Mesenchymal stem cell (in vitro differentiated cells and primary cell): ENCODE results near the gene AAK1.
"Not testable (repeated sequence)": the region's sequence is repeated elsewhere in the genome, so short reads cannot be mapped to it uniquely, and the experiment has no call there.

Experiments used
- DNase-seq: peaks from one replicate; pipeline ENCODE4 v3.0.0-alpha.2; 2013
- H2AFZ ChIP-seq: one replicate; pipeline ENCODE4 v1.6.1; 2013; ENCODE audit warnings: low read depth, mild to moderate bottlenecking, control low read depth, inconsistent platforms, low read length, moderate library complexity
- H2AK5ac ChIP-seq: 2 replicates; pipeline ENCODE4 v1.6.1; 2013; ENCODE audit warnings: low read length, moderate library complexity, mild to moderate bottlenecking, inconsistent platforms; ENCODE audit not compliant: severe bottlenecking
- H2BK120ac ChIP-seq: one replicate; pipeline ENCODE4 v1.6.1; 2013; ENCODE audit warnings: low read depth, mild to moderate bottlenecking, inconsistent platforms, low read length, moderate library complexity
- H2BK12ac ChIP-seq, 2 experiments: one replicate each; pipeline ENCODE4 v1.6.1; 2013; ENCODE audit warnings: inconsistent platforms in 2 of 2, low read length in 2 of 2, mild to moderate bottlenecking in 2 of 2, moderate library complexity in 2 of 2, control low read depth in 1 of 2
- H2BK15ac ChIP-seq: one replicate; pipeline ENCODE4 v1.6.1; 2013; ENCODE audit warnings: mild to moderate bottlenecking, low read depth, inconsistent platforms; ENCODE audit not compliant: poor library complexity, severe bottlenecking
- H2BK5ac ChIP-seq: 2 replicates; pipeline ENCODE4 v1.6.1; 2013; ENCODE audit warnings: low read depth, mild to moderate bottlenecking, low read length, control low read depth, inconsistent platforms; ENCODE audit not compliant: poor library complexity, severe bottlenecking
- H3K14ac ChIP-seq, 2 experiments: one replicate each; pipeline ENCODE4 v1.6.1; 2013; ENCODE audit warnings: inconsistent platforms in 2 of 2, low read length in 2 of 2, control low read depth in 1 of 2, mild to moderate bottlenecking in 1 of 2, moderate library complexity in 1 of 2
- H3K18ac ChIP-seq, 2 experiments: one replicate each; pipeline ENCODE4 v1.6.1; 2013; ENCODE audit warnings: inconsistent platforms in 2 of 2, low read length in 2 of 2, control low read depth in 1 of 2, low read depth in 1 of 2, mild to moderate bottlenecking in 1 of 2
- H3K23ac ChIP-seq, 2 experiments: one replicate each; pipeline ENCODE4 v1.6.1; 2013; ENCODE audit warnings: inconsistent platforms in 2 of 2, low read length in 2 of 2, mild to moderate bottlenecking in 2 of 2, moderate library complexity in 2 of 2, control low read depth in 1 of 2
- H3K27ac ChIP-seq: 2 replicates; pipeline ENCODE4 v1.5.1; 2013; ENCODE audit warnings: mild to moderate bottlenecking, moderate library complexity, low read length, control low read depth, inconsistent platforms; ENCODE audit not compliant: poor library complexity, severe bottlenecking
- H3K27me3 ChIP-seq, 2 experiments: 2 replicates each; pipeline versions ENCODE4 v1.6.1 to v1.7.0; 2013; ENCODE audit warnings: low read length in 2 of 2, mild to moderate bottlenecking in 2 of 2, moderate library complexity in 2 of 2, control low read depth in 1 of 2, inconsistent platforms in 1 of 2; ENCODE audit not compliant: control insufficient read depth in 1 of 2, insufficient read depth in 1 of 2
- H3K36me3 ChIP-seq, 2 experiments: 2 replicates each; pipeline versions ENCODE4 v1.6.1 to v1.7.0; 2013; ENCODE audit warnings: low read length in 2 of 2, control low read depth in 1 of 2, inconsistent platforms in 1 of 2, low read depth in 1 of 2, mild to moderate bottlenecking in 1 of 2; ENCODE audit not compliant: insufficient read depth in 2 of 2, control insufficient read depth in 1 of 2
- H3K4ac ChIP-seq, 2 experiments: one replicate each; pipeline ENCODE4 v1.6.1; 2013; ENCODE audit warnings: inconsistent platforms in 2 of 2, low read length in 2 of 2, mild to moderate bottlenecking in 2 of 2, moderate library complexity in 2 of 2, control low read depth in 1 of 2, low read depth in 1 of 2
- H3K4me1 ChIP-seq: 2 replicates; pipeline ENCODE4 v1.6.1; 2013; ENCODE audit warnings: low read depth, low read length, control low read depth; ENCODE audit not compliant: control insufficient read depth, insufficient read depth
- H3K4me2 ChIP-seq: 2 replicates; pipeline ENCODE4 v1.6.1; 2013; ENCODE audit warnings: low read length, mild to moderate bottlenecking, inconsistent platforms; ENCODE audit not compliant: poor library complexity, severe bottlenecking
- H3K4me3 ChIP-seq, 2 experiments: 2 replicates each; pipeline versions ENCODE4 v1.5.1 to v1.7.0; 2013; ENCODE audit warnings: low read length in 2 of 2, mild to moderate bottlenecking in 2 of 2, control low read depth in 1 of 2, low read depth in 1 of 2; ENCODE audit not compliant: insufficient read depth in 1 of 2
- H3K79me1 ChIP-seq: replicated peaks from 2 replicates; pipeline ENCODE4 v1.6.1; 2013; ENCODE audit warnings: mild to moderate bottlenecking, control low read depth, low read length, inconsistent platforms; ENCODE audit not compliant: poor library complexity, severe bottlenecking
- H3K9ac ChIP-seq: 2 replicates; pipeline ENCODE4 v1.7.0; 2013; ENCODE audit warnings: mild to moderate bottlenecking, low read length, moderate library complexity
- H3K9me3 ChIP-seq: 2 replicates; pipeline ENCODE4 v1.7.0; 2013; ENCODE audit warnings: mild to moderate bottlenecking, low read length; ENCODE audit not compliant: control insufficient read depth
- H4K8ac ChIP-seq: one replicate; pipeline ENCODE4 v1.6.1; 2013; ENCODE audit warnings: inconsistent platforms, mild to moderate bottlenecking, low read length, moderate library complexity
- H4K91ac ChIP-seq: one replicate; pipeline ENCODE4 v1.6.1; 2013; ENCODE audit warnings: mild to moderate bottlenecking, low read length, inconsistent platforms
- WGBS: methylation state at CpG from one replicate; pipeline ENCODE4 v1.1.7; 2013; ENCODE audit warnings: mixed read lengths; 5-methylcytosine and 5-hydroxymethylcytosine counted together

AAK1 gene

DNA sequence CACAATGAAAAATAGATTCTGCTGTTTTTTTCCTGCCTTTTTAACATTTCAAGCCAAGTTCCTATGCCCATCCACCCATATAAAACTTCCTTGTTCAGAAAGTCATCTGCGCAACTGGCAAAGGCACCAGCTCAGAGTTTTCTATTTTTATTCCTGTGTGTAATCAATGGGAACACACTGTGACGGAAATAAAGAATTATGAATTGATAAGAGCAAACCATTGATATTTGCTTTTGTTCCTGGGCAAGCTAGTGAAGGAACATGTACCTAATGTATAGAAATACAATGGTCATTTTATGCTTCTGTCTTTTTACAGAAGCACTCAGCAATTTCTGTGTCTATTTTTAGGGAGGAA is 30.8 kb upstream of the AAK1 start:
- Histone ChIP-seq H3K4me2 (no peak overlapping the region), H3K36me3 (no peaks in the 10 kb centered on the region), H2BK5ac (no peak overlapping the region), H2BK12ac (no peak overlapping the region), H3K18ac (no peak overlapping the region), H3K9ac (no peak overlapping the region), H3K4me1 (peaks cover 9% of the 10 kb centered on the region), H2BK15ac (no peak overlapping the region), H3K4ac (no peak overlapping the region), H4K8ac (no peak overlapping the region), H3K14ac (no peak overlapping the region), H2BK120ac (no peak overlapping the region), H3K4me3 (no peak overlapping the region), H3K27ac (no peak overlapping the region), H3K9me3 (no peaks in the 10 kb centered on the region), H2AK5ac (peak overlapping the region; percentile 89), H3K79me1 (no peaks in the 10 kb centered on the region), H4K91ac (no peak overlapping the region), H2AFZ (no peak overlapping the region), H3K27me3 (no peaks in the 10 kb centered on the region), H3K23ac (no peak overlapping the region)
- whole genome bisulfite sequencing = 100% methylated on average over 2 of the region's 2 CpGs
- DNase-seq = no peak

DNA sequence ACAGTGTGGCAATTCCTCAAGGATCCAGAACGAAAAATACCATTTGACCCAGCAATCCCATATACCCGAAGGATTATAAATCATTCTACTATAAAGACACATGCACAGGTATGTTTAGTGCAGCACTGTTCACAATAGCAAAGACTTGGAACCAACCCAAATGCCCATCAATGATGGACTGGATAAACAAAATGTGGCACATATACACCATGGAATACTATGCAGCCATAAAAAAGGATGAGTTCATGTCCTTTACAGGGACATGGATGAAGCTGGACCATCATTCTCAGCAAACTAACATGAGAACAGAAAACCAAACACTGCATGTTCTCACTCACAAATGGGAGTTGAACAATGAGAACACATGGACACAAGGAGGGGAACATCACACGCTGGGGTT is 29.6 kb upstream of the AAK1 start:
- WGBS = 85% methylated on average over 2 of the region's 3 CpGs
- not testable (repeated sequence) for H3K4me2 ChIP-seq, H3K4ac ChIP-seq, H3K79me1 ChIP-seq, H3K9ac ChIP-seq, H3K36me3 ChIP-seq, H3K4me3 ChIP-seq, H2BK120ac ChIP-seq, H3K14ac ChIP-seq, H2BK12ac ChIP-seq, H4K91ac ChIP-seq, H3K27ac ChIP-seq, H3K27me3 ChIP-seq, H3K23ac ChIP-seq, H2AK5ac ChIP-seq, H4K8ac ChIP-seq, H2BK15ac ChIP-seq, H3K18ac ChIP-seq, H2AFZ ChIP-seq, H2BK5ac ChIP-seq, H3K4me1 ChIP-seq, H3K9me3 ChIP-seq, DNase-seq

DNA sequence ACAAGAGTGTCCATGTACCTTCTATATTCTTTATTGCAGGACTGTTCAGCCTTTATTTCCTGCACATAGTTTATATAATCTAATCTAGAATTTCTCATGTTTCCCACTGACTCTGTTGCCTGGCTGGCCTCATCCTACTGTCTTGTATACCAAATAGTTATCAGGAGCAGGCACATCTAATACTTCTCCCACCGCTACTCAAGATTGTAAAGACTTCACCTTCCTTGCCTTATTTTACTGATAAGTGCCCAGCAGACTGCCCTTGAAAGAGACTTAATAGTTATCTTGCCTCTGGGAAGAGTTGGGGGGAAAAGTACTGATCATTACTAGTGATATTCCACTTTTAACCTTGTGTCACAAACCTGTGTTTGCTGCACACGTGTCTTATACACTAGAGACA is 26.1 kb upstream of the AAK1 start:
- Histone ChIP-seq H2BK12ac (no peak overlapping the region), H3K27ac (no peak overlapping the region), H2AK5ac (no peak overlapping the region), H2BK15ac (no peak overlapping the region), H4K91ac (no peak overlapping the region), H3K9ac (no peak overlapping the region), H4K8ac (no peak overlapping the region), H3K4me3 (no peak overlapping the region), H3K36me3 (no peaks in the 10 kb centered on the region), H2BK120ac (no peak overlapping the region), H3K18ac (no peak overlapping the region), H3K27me3 (no peaks in the 10 kb centered on the region), H3K4ac (no peak overlapping the region), H3K23ac (no peak overlapping the region), H3K9me3 (no peaks in the 10 kb centered on the region), H2AFZ (no peak overlapping the region), H3K4me2 (no peak overlapping the region), H3K14ac (no peak overlapping the region), H3K4me1 (peaks cover 9% of the 10 kb centered on the region), H3K79me1 (no peaks in the 10 kb centered on the region), H2BK5ac (no peak overlapping the region)
- no peak for DNase-seq
- 83% methylated on average over 1 of the region's 2 CpGs for WGBS

DNA sequence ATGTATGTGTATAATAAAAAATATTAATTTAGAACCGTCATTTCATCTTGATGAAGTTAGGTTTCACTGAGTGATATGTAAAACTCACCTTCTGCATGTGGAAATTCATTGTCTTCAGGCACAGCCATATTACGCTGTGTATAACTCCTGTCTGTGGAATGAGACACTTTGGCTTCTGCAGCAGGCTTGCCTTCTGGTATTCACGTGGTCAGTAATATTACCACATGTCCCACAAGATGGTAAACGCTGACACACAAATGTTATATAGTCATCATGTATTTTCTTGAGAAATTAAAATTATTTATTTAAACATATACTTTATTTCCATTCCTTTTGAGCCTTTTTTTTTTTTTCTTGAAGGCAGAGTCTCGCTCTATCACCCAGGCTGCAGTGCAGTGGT is 25.1 kb upstream of the AAK1 start:
- H3K18ac ChIP-seq = no peak overlapping the region
- no peak overlapping the region for H3K4me2 ChIP-seq
- no peak overlapping the region for H2AFZ ChIP-seq
- H2BK15ac ChIP-seq = no peak overlapping the region
- no peaks in the 10 kb centered on the region for H3K27me3 ChIP-seq
- no peak overlapping the region for H3K9ac ChIP-seq
- H4K91ac ChIP-seq = no peak overlapping the region
- H2BK120ac ChIP-seq = no peak overlapping the region
- no peak overlapping the region for H3K4ac ChIP-seq
- DNase-seq = no peak
- no peak overlapping the region for H3K14ac ChIP-seq
- H3K4me3 ChIP-seq = no peak overlapping the region
- H2AK5ac ChIP-seq = no peak overlapping the region
- no peak overlapping the region for H3K27ac ChIP-seq
- no peaks in the 10 kb centered on the region for H3K36me3 ChIP-seq
- peaks cover 4% of the 10 kb centered on the region for H3K4me1 ChIP-seq
- no peaks in the 10 kb centered on the region for H3K9me3 ChIP-seq
- H2BK5ac ChIP-seq = no peak overlapping the region
- H3K79me1 ChIP-seq = no peaks in the 10 kb centered on the region
- no peak overlapping the region for H3K23ac ChIP-seq
- WGBS = 95% methylated on average over 4 of the region's 5 CpGs
- no peak overlapping the region for H2BK12ac ChIP-seq
- no peak overlapping the region for H4K8ac ChIP-seq
